H1 (cell line): Measurements from ENCODE around the gene SYT2. TPM values are rescaled to one million over a fixed set of nuclear protein-coding genes. Genes with fewer than 3 reads are reported as not detected.

Experiments used
- CTBP2 ChIP-seq: IDR thresholded peaks from 2 replicates; pipeline ENCODE4 v1.7.0; 2011; ENCODE audit warnings: borderline replicate concordance, mild to moderate bottlenecking, moderate library complexity, mixed read lengths, low read length; ENCODE audit not compliant: insufficient read depth, insufficient read length
- GTF2F1 ChIP-seq: IDR thresholded peaks from 2 replicates; pipeline ENCODE4 v1.6.1; 2012; ENCODE audit warnings: low read depth, low read length, improper control_type of control experiment, borderline replicate concordance
- KDM1A ChIP-seq: fragments of 200-600, 300-600 bp; sonication (generic); IDR thresholded peaks from 2 replicates; pipeline ENCODE4 v1.7.1; 2016; ENCODE audit warnings: mild to moderate bottlenecking, low read length, borderline replicate concordance
- KDM4A ChIP-seq: IDR thresholded peaks from one replicate; pipeline ENCODE4 v1.7.1; 2012; ENCODE audit warnings: low read depth, mild to moderate bottlenecking, moderate library complexity, low read length, inconsistent platforms; ENCODE audit not compliant: severe bottlenecking
- KDM5A ChIP-seq: fragments of 200-600 bp; IDR thresholded peaks from 2 replicates; pipeline ENCODE4 v1.7.1; 2012; ENCODE audit warnings: mild to moderate bottlenecking, low read length, inconsistent platforms, mixed read lengths
- TAF7 ChIP-seq: optimal IDR thresholded peaks from 2 replicates; pipeline ENCODE3; 2011; ENCODE audit warnings: low read depth, mild to moderate bottlenecking, inconsistent platforms, low read length, moderate library complexity, borderline replicate concordance
- polyA plus RNA-seq, 7 experiments: library from polyadenylated mRNA; depleted of rRNA in 3 of 7; stranded (reverse) in 5 of 7; unstranded in 2 of 7; fragments of >200 nt in 5 of 7; fragments of 200-250 nt in 2 of 7; gene quantifications; 1 replicate in 5 of 7; 2 replicates in 1 of 7; 4 replicates in 1 of 7; pipeline versions ENCODE4 v1.2.1 to v1.2.3, GENCODE V29; 2011 to 2013; ENCODE audit warnings: missing spikeins in 2 of 7, mixed read lengths in 2 of 7
- total RNA-seq: library from RNA; stranded (reverse); fragmentation: NEBNext Ultra II Directional; extraction: Animal tissue kit (Norgen Biotek cat#: 25700); gene quantifications from 2 replicates; pipeline ENCODE4 v1.2.1, GENCODE V29; 2021

The SYT2 gene
- total and polyA plus RNA-seq, 2 of the 8 experiments (the other 6 are each of a cell fraction or from before 2014, with no cell fraction given) = 2.8 to 11.0 TPM

GRCh38 chr1:202600432-202601041, 109.7 kb downstream of the SYT2 start (continued):
- TF ChIP-seq KDM5A (no peak), KDM4A (no peak), CTBP2 (no peak), GTF2F1 (no peak), KDM1A (no peak), TAF7 (no peak)
- TF ChIP-seq, all 59 proteins: peak for 0
